GM21390 (cell line): Measurements from ENCODE around the gene GPR146.
"Not testable (repeated sequence)": the region's sequence is repeated elsewhere in the genome, so short reads cannot be mapped to it uniquely, and the experiment has no call there.

ENCODE experiments used
- ATAC-seq: cut with Tn5 transposase; IDR thresholded peaks from one replicate; pipeline ENCODE4 v1.9.1; 2021; ENCODE audit not compliant: unreplicated experiment

The GPR146 gene

GRCh38 chr7:1074018-1074417 is 29.7 kb downstream of the GPR146 start:
- not testable (repeated sequence) for ATAC-seq

GRCh38 chr7:1074593-1075431 is 30.5 kb downstream of the GPR146 start:
- no peak for ATAC-seq

GRCh38 chr7:1076184-1077072 is 32.1 kb downstream of the GPR146 start:
- ATAC-seq, result no peak

- ATAC-seq, result no peak
Observed at GRCh38 chr7:1078519-1078918, 34.2 kb downstream of the GPR146 start.

GRCh38 chr7:1078985-1079384 is 34.6 kb downstream of the GPR146 start:
- no peak for ATAC-seq

GRCh38 chr7:1079546-1079945 is 35.2 kb downstream of the GPR146 start:
- ATAC-seq, result no peak

- ATAC-seq, result no peak
Observed at GRCh38 chr7:1080252-1080920, 36.0 kb downstream of the GPR146 start.

GRCh38 chr7:1080921-1081255 is 36.5 kb downstream of the GPR146 start:
- no peak for ATAC-seq

- ATAC-seq, result no peak
Observed at GRCh38 chr7:1081336-1081735, 37.0 kb downstream of the GPR146 start.

GRCh38 chr7:1081931-1082401 is 37.6 kb downstream of the GPR146 start:
- no peak for ATAC-seq

- no peak for ATAC-seq
Observed at GRCh38 chr7:1083729-1084657, 39.6 kb downstream of the GPR146 start.

- no peak for ATAC-seq
Observed at GRCh38 chr7:1085266-1085665, 40.9 kb downstream of the GPR146 start.

- no peak for ATAC-seq
Observed at GRCh38 chr7:1085910-1086421, 41.6 kb downstream of the GPR146 start.

- ATAC-seq, result peak; percentile 80
Observed at GRCh38 chr7:1086588-1087464, 42.5 kb downstream of the GPR146 start.

GRCh38 chr7:1087465-1087814 is 43.1 kb downstream of the GPR146 start:
- ATAC-seq, result no peak

GRCh38 chr7:1087952-1088920 is 43.9 kb downstream of the GPR146 start, which contains the start of gene GPER1:
GPER1 (plus strand) TSS chr7:1088113; CDS start chr7:1091729, 3,616 bp downstream.
- no peak for ATAC-seq

GRCh38 chr7:1090236-1090635 is 45.9 kb downstream of the GPR146 start:
- ATAC-seq, result no peak
